GM19452 (cell line): ENCODE results near the gene CDC42SE2.
"Not testable (repeated sequence)": the region's sequence is repeated elsewhere in the genome, so short reads cannot be mapped to it uniquely, and the experiment has no call there.

Source experiments
- ATAC-seq: cut with Tn5 transposase; IDR thresholded peaks from one replicate; pipeline ENCODE4 v1.9.1; 2021; ENCODE audit not compliant: unreplicated experiment

The CDC42SE2 gene

DNA sequence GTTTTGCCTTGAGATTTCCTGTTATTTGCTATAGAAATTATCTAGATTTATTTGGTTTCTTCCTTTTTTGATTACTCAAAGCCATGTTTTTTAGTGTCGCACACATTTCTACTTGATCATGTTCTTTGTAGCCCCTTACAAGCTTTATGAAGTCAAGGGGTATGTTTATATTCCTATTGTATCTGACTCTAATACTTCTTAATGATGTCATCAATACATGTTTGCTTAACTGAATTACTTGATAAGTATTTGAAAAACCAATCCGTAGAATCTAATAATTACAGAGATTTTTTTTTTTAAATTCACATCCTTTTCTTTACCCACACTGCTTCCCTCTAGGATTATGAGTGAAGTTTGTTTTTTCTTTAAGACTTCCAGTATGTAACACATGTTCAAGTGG, 53.0 kb downstream of the CDC42SE2 start:
- ATAC-seq: no peak

DNA sequence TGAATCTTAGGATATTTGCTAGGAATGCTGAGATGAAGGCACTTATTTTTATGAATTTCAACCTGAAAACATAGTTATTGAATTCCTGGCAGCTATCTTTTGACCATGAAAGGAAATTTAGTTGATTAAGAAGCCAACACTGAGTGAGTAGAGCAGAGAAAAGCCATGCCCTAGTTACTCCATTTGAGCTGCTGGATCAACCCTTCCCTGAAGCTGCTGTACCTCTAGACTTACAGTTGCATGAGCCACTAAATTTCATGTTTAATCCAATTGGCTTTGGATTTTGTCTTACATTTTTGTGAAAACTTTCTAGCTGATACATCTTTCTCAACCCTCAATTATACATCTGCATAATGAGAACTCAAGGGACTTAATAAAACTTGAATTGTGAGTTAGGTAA, 54.6 kb downstream of the CDC42SE2 start:
- ATAC-seq: no peak

GRCh38 chr5:131321066-131321465, 57.2 kb downstream of the CDC42SE2 start:
- no peak for ATAC-seq

GRCh38 chr5:131322926-131323325, 59.1 kb downstream of the CDC42SE2 start:
- ATAC-seq: no peak

DNA sequence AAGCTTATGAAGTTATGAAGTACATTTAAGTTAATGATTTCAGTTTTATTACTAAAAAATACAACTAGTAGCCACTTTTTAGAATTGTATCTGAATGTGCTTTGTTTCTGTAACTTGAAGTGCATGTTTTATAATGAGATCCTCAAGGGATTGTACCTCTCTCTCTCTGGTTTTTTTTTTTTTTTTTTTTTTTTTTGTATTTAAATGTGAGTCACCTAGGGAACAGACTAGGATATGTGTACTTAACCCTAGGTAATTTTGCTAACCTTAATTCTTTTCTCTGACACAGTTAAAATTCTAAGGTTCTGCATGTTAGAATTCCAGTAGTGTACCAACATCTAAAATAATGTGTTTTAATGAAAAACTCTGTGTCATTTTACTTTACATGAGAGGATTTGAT, 59.5 kb downstream of the CDC42SE2 start:
- ATAC-seq: no peak

- ATAC-seq: no peak
Observed at GRCh38 chr5:131324303-131324702, 60.5 kb downstream of the CDC42SE2 start.

- ATAC-seq: no peak
Observed at GRCh38 chr5:131328536-131329285, 64.9 kb downstream of the CDC42SE2 start.

- ATAC-seq: no peak
Observed at GRCh38 chr5:131329286-131329560, 65.4 kb downstream of the CDC42SE2 start.

DNA sequence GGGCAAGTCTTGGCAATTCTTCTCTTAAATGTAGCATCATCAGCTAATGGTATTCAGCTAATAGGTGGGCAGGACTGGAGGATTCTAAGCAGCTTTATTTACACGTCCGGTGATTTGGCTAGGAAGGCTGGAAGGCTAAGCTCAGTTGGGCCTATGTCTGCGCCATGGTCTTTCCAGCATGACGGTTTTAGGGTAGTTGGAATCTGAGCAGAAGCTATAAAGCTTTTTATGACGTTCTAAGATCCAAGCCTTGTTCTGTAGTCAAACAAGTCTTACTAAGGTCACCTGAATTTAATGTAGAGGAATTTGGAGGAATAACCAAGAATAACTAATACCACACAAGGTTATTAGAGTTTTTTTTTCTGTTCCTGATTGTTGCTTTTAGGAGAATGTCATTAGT, 66.2 kb downstream of the CDC42SE2 start:
- ATAC-seq: no peak

DNA sequence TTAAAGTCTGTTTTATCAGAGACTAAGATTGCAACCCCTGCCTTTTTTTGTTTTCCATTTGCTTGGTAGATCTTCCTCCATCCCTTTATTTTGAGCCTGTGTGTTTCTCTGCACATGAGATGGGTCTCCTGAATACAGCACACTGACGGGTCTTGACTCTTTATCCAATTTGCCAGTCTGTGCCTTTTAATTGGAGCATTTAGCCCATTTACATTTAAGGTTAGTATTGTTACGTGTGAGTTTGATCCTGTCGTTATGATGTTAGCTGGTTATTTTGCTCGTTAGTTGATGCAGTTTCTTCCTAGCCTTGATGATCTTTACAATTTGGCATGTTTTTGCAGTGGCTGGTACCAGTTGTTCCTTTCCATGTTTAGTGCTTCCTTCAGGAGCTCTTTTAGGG, 71.9 kb downstream of the CDC42SE2 start:
- ATAC-seq: not testable (repeated sequence)

DNA sequence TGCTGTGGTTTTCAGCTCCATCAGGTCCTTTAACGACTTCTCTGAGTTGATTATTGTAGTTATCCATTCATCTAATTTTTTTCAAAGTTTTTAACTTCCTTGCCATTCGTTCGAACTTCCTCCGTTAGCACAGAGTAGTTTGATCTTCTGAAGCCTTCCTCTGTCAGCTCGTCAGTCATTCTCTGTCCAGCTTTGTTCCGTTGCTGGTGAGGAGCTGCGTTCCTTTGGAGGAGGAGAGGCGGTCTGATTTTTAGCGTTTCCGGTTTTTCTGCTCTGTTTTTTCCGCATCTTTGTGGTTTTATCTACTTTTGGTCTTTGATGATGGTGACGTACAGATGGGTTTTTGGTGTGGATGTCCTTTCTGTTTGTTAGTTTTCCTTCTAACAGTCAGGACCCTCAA, 72.9 kb downstream of the CDC42SE2 start:
- not testable (repeated sequence) for ATAC-seq

GRCh38 chr5:131337240-131338050, 73.6 kb downstream of the CDC42SE2 start:
- ATAC-seq: not testable (repeated sequence)

DNA sequence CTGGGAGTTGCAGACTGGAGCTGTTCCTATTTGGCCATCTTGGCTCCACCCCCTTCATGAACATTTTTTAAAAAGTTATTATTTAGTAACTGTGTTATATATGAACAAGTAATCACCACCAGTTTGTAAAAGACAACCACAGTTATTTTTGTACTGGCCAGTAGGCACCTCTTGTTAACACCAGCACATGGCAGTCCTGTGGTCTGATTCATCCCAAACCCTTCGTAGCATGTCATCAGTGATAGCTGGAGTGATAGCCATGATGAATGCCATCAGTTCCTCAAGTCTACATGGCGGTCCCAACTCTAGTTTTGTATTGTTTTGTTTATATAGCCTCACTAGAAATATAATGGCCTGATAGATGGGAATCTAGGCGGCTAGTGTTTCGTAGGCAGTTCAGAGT, 74.2 kb downstream of the CDC42SE2 start:
- ATAC-seq: no peak

DNA sequence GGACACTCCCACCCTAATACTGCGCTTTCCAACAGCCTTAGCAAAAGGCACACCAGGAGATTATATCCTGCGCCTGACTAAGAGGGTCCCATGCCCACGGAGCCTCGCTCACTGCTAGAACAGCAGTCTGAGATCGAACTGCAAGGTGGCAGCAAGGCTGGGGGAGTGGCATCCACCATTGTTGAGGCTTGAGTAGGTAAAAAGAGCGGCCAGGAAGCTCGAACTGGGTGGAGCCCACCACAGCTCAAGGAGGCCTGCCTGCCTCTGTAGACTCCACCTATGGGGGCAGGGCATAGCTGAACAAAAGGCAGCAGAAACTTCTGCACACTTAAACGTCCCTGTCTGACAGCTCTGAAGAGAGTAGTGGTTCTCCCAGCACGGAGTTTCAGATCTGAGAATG, 80.4 kb downstream of the CDC42SE2 start:
- ATAC-seq: not testable (repeated sequence)

- not testable (repeated sequence) for ATAC-seq
Observed at GRCh38 chr5:131346204-131346603, 82.4 kb downstream of the CDC42SE2 start.

GRCh38 chr5:131353991-131354390, 90.1 kb downstream of the CDC42SE2 start:
- ATAC-seq: no peak

DNA sequence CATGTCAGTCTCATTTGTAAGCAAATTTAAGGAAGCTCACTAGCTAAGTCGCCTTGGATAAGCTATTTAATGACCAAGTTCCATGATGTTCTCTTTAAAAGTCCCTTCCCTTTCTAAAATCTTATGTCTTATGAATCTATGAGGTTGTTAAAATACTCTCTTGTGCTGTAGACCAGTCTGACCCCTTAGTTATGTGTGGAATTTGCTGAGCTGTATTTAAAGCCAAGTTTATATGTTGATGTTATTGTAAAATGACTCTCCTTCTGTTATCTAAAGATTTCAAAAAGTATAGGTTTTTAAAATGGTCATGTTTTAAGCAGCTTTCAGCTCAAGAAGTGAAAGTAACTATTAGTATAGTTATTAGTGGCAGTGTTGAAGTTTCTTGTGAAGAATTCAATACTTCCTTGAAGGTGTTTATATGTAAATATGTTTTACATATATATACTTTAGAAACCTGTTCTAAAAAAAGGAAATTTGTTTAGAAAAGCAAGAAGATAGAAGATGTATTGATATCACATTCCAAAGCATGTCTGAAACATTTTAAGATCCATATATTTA, 92.2 kb downstream of the CDC42SE2 start:
- ATAC-seq: no peak

- no peak for ATAC-seq
Observed at GRCh38 chr5:131356619-131357018, 92.8 kb downstream of the CDC42SE2 start.

GRCh38 chr5:131357739-131358561, 94.1 kb downstream of the CDC42SE2 start:
- ATAC-seq: peak; percentile 42

DNA sequence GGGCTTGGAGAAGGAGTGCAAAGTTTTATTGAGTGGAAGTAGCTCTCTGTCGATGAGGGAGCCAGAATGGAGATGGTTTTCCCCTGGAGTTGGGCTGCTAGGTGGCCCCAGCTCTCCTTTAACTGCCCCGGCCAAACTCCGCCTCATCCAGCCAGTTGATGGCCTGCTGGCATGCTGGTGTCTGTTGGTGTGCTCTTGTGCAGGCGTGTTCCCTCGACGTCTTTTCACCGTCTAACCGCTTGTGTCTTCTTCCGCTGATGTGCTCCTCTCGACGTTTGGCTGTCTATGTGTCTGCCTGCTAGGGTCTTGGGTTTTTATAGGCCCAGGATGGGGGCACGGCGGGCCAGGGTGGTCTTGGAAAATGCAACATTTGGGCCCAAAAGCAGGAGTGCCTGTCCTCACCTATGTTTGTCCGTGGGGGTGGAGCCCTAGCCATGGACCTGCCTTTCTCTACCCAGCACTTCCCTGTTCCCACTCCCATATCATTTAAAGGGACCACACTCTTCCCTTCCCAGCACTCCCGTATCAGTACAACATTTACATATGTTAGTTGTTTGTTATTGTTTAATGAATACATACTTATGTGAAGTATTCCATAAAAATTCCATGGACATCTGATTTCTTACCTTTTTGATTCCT, 97.9 kb downstream of the CDC42SE2 start:
- no peak for ATAC-seq
